Keratinocyte (primary cell): ENCODE measurements around the gene USP34. TPM values are rescaled to one million over a fixed set of nuclear protein-coding genes. Genes with fewer than 3 reads are reported as not detected.
"Not testable (repeated sequence)": the region's sequence is repeated elsewhere in the genome, so short reads cannot be mapped to it uniquely, and the experiment has no call there.

Experiments
- DNase-seq: peaks from one replicate; pipeline ENCODE4 v3.0.0-alpha.2; 2011; ENCODE audit warnings: low read depth, missing footprints, low spot score
- FAIRE-seq: peaks from 2 replicates; lab custom pipeline; 2011; peaks lifted over from hg19 to GRCh38; lab: Jason Lieb, UNC
- H2AFZ ChIP-seq: 2 replicates; pipeline ENCODE4 v1.6.0; 2012; ENCODE audit warnings: low read length, control low read depth, inconsistent platforms; ENCODE audit not compliant: control insufficient read depth
- H3K27ac ChIP-seq: 2 replicates; pipeline ENCODE4 v1.5.1; 2011; ENCODE audit warnings: low read length; ENCODE audit not compliant: control insufficient read depth, insufficient read depth
- H3K27me3 ChIP-seq: 3 replicates; pipeline ENCODE4 v1.6.0; 2011; ENCODE audit warnings: low read length; ENCODE audit not compliant: control insufficient read depth, insufficient read depth; ENCODE audit errors: extremely low read depth
- H3K36me3 ChIP-seq, 2 experiments: 2 replicates in 1 of 2; 3 replicates in 1 of 2; pipeline ENCODE4 v1.5.1; 2011; ENCODE audit warnings: low read length in 2 of 2, mild to moderate bottlenecking in 1 of 2; ENCODE audit not compliant: control insufficient read depth in 2 of 2, insufficient read depth in 2 of 2; ENCODE audit errors: extremely low read depth in 1 of 2
- H3K4me1 ChIP-seq: 3 replicates; pipeline ENCODE4 v1.5.1; 2011; ENCODE audit warnings: low read length; ENCODE audit not compliant: control insufficient read depth, insufficient read depth; ENCODE audit errors: extremely low read depth
- H3K4me2 ChIP-seq: 3 replicates; pipeline ENCODE4 v1.6.0; 2011; ENCODE audit warnings: low read depth, low read length; ENCODE audit not compliant: control insufficient read depth, insufficient read depth; ENCODE audit errors: extremely low read depth
- H3K4me3 ChIP-seq, 3 experiments: fragments of 200-600 bp in 1 of 3; sonication (generic) in 1 of 3; 2 replicates in 2 of 3; 3 replicates in 1 of 3; pipeline ENCODE4 v1.5.1; 2011 to 2016; ENCODE audit warnings: low read length in 3 of 3, mild to moderate bottlenecking in 3 of 3, control low read depth in 2 of 3, inconsistent platforms in 1 of 3, low read depth in 1 of 3, mixed read lengths in 1 of 3, mixed run types in 1 of 3, moderate library complexity in 1 of 3; ENCODE audit not compliant: control insufficient read depth in 2 of 3, insufficient read depth in 2 of 3; ENCODE audit errors: extremely low read depth in 1 of 3
- H3K79me2 ChIP-seq: 2 replicates; pipeline ENCODE4 v1.6.0; 2012; ENCODE audit warnings: low read length; ENCODE audit not compliant: control insufficient read depth, insufficient read depth
- H3K9ac ChIP-seq: 3 replicates; pipeline ENCODE4 v1.6.0; 2011; ENCODE audit warnings: low read length; ENCODE audit not compliant: control insufficient read depth, insufficient read depth; ENCODE audit errors: extremely low read depth
- H3K9me1 ChIP-seq: 3 replicates; pipeline ENCODE4 v1.6.0; 2011; ENCODE audit warnings: low read length; ENCODE audit not compliant: control insufficient read depth, insufficient read depth; ENCODE audit errors: extremely low read depth
- H3K9me3 ChIP-seq: 2 replicates; pipeline ENCODE4 v1.5.1; 2012; ENCODE audit warnings: low read depth, low read length; ENCODE audit not compliant: control insufficient read depth
- H4K20me1 ChIP-seq: 3 replicates; pipeline ENCODE4 v1.6.0; 2011; ENCODE audit warnings: low read length; ENCODE audit not compliant: control insufficient read depth, insufficient read depth; ENCODE audit errors: extremely low read depth
- CTCF ChIP-seq, 3 experiments: IDR thresholded peaks in 1 of 3; conservative IDR thresholded peaks in 1 of 3; optimal IDR thresholded peaks in 1 of 3; 2 replicates in 2 of 3; 3 replicates in 1 of 3; pipeline versions ENCODE3 to v1.5.1; 2011; ENCODE audit warnings: low read length in 3 of 3, mild to moderate bottlenecking in 3 of 3, moderate library complexity in 2 of 3, control low read depth in 1 of 3, inconsistent platforms in 1 of 3; ENCODE audit not compliant: insufficient read depth in 2 of 3; ENCODE audit errors: extremely low read depth in 1 of 3
- EZH2 ChIP-seq: IDR thresholded peaks from one replicate; pipeline ENCODE4 v1.6.1; 2012; ENCODE audit warnings: inconsistent platforms, mild to moderate bottlenecking, low read length, moderate library complexity
- dilution Hi-C: fragments of 300-500 bp; cut with MboI; formaldehyde crosslinking; loops from one replicate; pipeline ENCODE4 v1.7.0; 2020; ENCODE audit warnings: low sequenced_read_pairs; ENCODE audit not compliant: extremely low pct_ligation_motif_present
- polyA plus RNA-seq, 5 experiments: library from polyadenylated mRNA; depleted of rRNA in 3 of 5; stranded (reverse) in 3 of 5; stranded (forward) in 1 of 5; unstranded in 1 of 5; fragments of >200 nt; gene quantifications; 1 replicate in 1 of 5; 2 replicates in 3 of 5; 3 replicates in 1 of 5; pipeline versions ENCODE4 v1.2.1 to v1.2.3, GENCODE V29; 2011 to 2012; ENCODE audit warnings: missing spikeins in 2 of 5, low read depth in 1 of 5, low replicate concordance in 1 of 5

The USP34 gene
- polyA plus RNA-seq, 1 donor (not counting 4 experiments of a cell fraction or from before 2014, with no cell fraction given) = 54.7 TPM

- Histone ChIP-seq H3K27me3 (no peaks in the 10 kb centered on the region), H2AFZ (no peak overlapping the region), H3K36me3 (no peaks in the 10 kb centered on the region), H4K20me1 (peaks cover 4% of the 10 kb centered on the region), H3K4me3 (no peak overlapping the region), H3K79me2 (peaks cover 92% of the 10 kb centered on the region), H3K9me3 (no peaks in the 10 kb centered on the region), H3K9me1 (no peaks in the 10 kb centered on the region), H3K4me2 (no peak overlapping the region), H3K27ac (no peak overlapping the region), H3K4me1 (no peaks in the 10 kb centered on the region), H3K9ac (no peak overlapping the region)
- TF ChIP-seq CTCF (optimal IDR thresholded peaks at IDR 0.05 in 1 of 3, IDR thresholded peaks at IDR 0.05 in 1 of 3, conservative IDR thresholded peaks at IDR 0.05 in 1 of 3; ENCODE audit: extremely low read depth in 1 of 3, insufficient read depth in 2 of 3, low read length in 3 of 3) = no peak
- TF ChIP-seq EZH2 = no peak
- FAIRE-seq = no peak
- dilution Hi-C loops = no loop called here
- no peak for DNase-seq
Measured at GRCh38 chr2:61450144-61450543, 20.7 kb downstream of the USP34 start.

- no peak overlapping the region for H3K9ac ChIP-seq
- no peak overlapping the region for H2AFZ ChIP-seq
- H3K4me3 ChIP-seq = no peak overlapping the region
- no peaks in the 10 kb centered on the region for H3K9me3 ChIP-seq
- H3K36me3 ChIP-seq = no peaks in the 10 kb centered on the region
- FAIRE-seq = no peak
- no peaks in the 10 kb centered on the region for H3K9me1 ChIP-seq
- peaks cover 91% of the 10 kb centered on the region for H3K79me2 ChIP-seq
- H3K4me1 ChIP-seq = no peaks in the 10 kb centered on the region
- DNase-seq = no peak
- no peak overlapping the region for H3K27ac ChIP-seq
- peaks cover 12% of the 10 kb centered on the region for H4K20me1 ChIP-seq
- no peaks in the 10 kb centered on the region for H3K27me3 ChIP-seq
- TF ChIP-seq EZH2 (no peak), CTCF (optimal IDR thresholded peaks at IDR 0.05 in 1 of 3, IDR thresholded peaks at IDR 0.05 in 1 of 3, conservative IDR thresholded peaks at IDR 0.05 in 1 of 3; ENCODE audit: extremely low read depth in 1 of 3, insufficient read depth in 2 of 3, low read length in 3 of 3) (no peak)
- H3K4me2 ChIP-seq = no peak overlapping the region
- dilution Hi-C loops = no loop called here
Measured at GRCh38 chr2:61448229-61448628, 22.7 kb downstream of the USP34 start.

- H4K20me1 ChIP-seq = peaks cover 12% of the 10 kb centered on the region
- H3K27ac ChIP-seq, H3K4me1 ChIP-seq, H3K4me2 ChIP-seq, dilution Hi-C loops, FAIRE-seq, H3K9me3 ChIP-seq, H3K27me3 ChIP-seq, H3K9me1 ChIP-seq, H3K4me3 ChIP-seq, H3K9ac ChIP-seq, H3K36me3 ChIP-seq, DNase-seq, H2AFZ ChIP-seq: not testable (repeated sequence)
- peaks cover 91% of the 10 kb centered on the region for H3K79me2 ChIP-seq
Measured at GRCh38 chr2:61446971-61447370, 23.9 kb downstream of the USP34 start.
